Esophagus muscularis mucosa (tissue), 4 donors: ENCODE results near the gene CTTNBP2. TPM values are rescaled to one million over a fixed set of nuclear protein-coding genes. Genes with fewer than 3 reads are reported as not detected.

Experiments used
- DNase-seq: peaks from one replicate; pipeline ENCODE4 v3.0.0-alpha.2; 2017; ENCODE audit errors: extremely low spot score
- H3K27ac ChIP-seq, 4 donors: fragments of 200-600 bp; sonication (generic); replicated peaks in 1 of 4; 1 replicate in 3 of 4; 2 replicates in 1 of 4; pipeline ENCODE4 v1.5.1; 2016 to 2019; ENCODE audit warnings: mild to moderate bottlenecking in 1 of 4
- H3K27me3 ChIP-seq, 4 donors: fragments of 200-600 bp; sonication (generic); one replicate each; pipeline versions ENCODE4 v1.5.1 to v1.6.0; 2016 to 2019
- H3K36me3 ChIP-seq, 4 donors: fragments of 200-600 bp; sonication (generic); one replicate each; pipeline ENCODE4 v1.5.1; 2016 to 2019
- H3K4me1 ChIP-seq, 4 donors: fragments of 200-600 bp; sonication (generic); one replicate each; pipeline ENCODE4 v1.5.1; 2016 to 2019
- H3K4me3 ChIP-seq, 4 donors: fragments of 200-600 bp; sonication (generic); 1 replicate in 2 of 4; 2 replicates in 2 of 4; pipeline ENCODE4 v1.5.1; 2016 to 2019; ENCODE audit warnings: mild to moderate bottlenecking in 4 of 4, moderate library complexity in 1 of 4
- H3K9me3 ChIP-seq, 4 donors: fragments of 200-600 bp; sonication (generic); 1 replicate in 3 of 4; 2 replicates in 1 of 4; pipeline ENCODE4 v1.5.1; 2016 to 2019
- CTCF ChIP-seq, 3 experiments: fragments of 200-600 bp in 2 of 3; fragments of 450-650 bp in 1 of 3; sonication (generic) in 2 of 3; IDR thresholded peaks; one replicate each; pipeline ENCODE4 v1.5.1; 2017 to 2019; ENCODE audit warnings: antibody characterized with exemption in 3 of 3, mild to moderate bottlenecking in 2 of 3, moderate library complexity in 1 of 3
- EP300 ChIP-seq: sonication (generic); formaldehyde crosslinking; IDR thresholded peaks from one replicate; pipeline ENCODE4 v1.6.1; 2017; ENCODE audit warnings: antibody characterized with exemption
- POLR2A ChIP-seq: fragments of 450-650 bp; IDR thresholded peaks from one replicate; pipeline ENCODE4 v1.6.1; 2017; ENCODE audit warnings: antibody characterized with exemption, moderate library complexity, mild to moderate bottlenecking, low read depth
- POLR2AphosphoS5 ChIP-seq, 2 donors: sonication (generic); formaldehyde crosslinking; IDR thresholded peaks; one replicate each; pipeline ENCODE4 v1.6.1; 2017; ENCODE audit warnings: antibody characterized with exemption in 2 of 2
- WGBS: methylation state at CpG from one replicate; pipeline ENCODE4 v1.1.5; 2018; 5-methylcytosine and 5-hydroxymethylcytosine counted together
- intact Hi-C: fragments of 100-400 bp; cut with DNase I; formaldehyde crosslinking; loops from one replicate; pipeline ENCODE4 v1.15.1; 2023
- total RNA-seq, 4 donors: library from RNA; depleted of rRNA; stranded (reverse); fragments of >200 nt; gene quantifications; one replicate each; pipeline versions ENCODE4 v1.1.0 to v1.2.1, GENCODE V29; 2016

The CTTNBP2 gene
- total RNA-seq, 4 donors from 2014 or later: 11.6 to 23.7 (median 13.7) TPM

GRCh38 chr7:117762055-117762454, 111.2 kb downstream of the CTTNBP2 start:
- Histone ChIP-seq H3K27ac (no peak overlapping the region), H3K4me1 (peaks cover 0 to 8% (median 0%) of the 10 kb centered on the region in 4 donors), H3K36me3 (peaks cover 0 to 27% (median 0%) of the 10 kb centered on the region in 4 donors), H3K9me3 (no peaks in the 10 kb centered on the region), H3K4me3 (no peak overlapping the region), H3K27me3 (no peaks in the 10 kb centered on the region)
- TF ChIP-seq CTCF (IDR thresholded peaks at IDR 0.05) (no peak), POLR2AphosphoS5 (IDR thresholded peaks at IDR 0.05) (no peak), EP300 (no peak), POLR2A (no peak)
- intact Hi-C loops: no loop called here
- WGBS: 84% methylated on average over 3 of the region's 3 CpGs
- no peak for DNase-seq

- H3K27ac ChIP-seq: no peak overlapping the region
- DNase-seq: no peak
- no peak overlapping the region for H3K4me3 ChIP-seq
- peaks cover 0 to 8% (median 0%) of the 10 kb centered on the region in 4 donors for H3K4me1 ChIP-seq
- intact Hi-C loops: loop anchor here (10.0 kb wide), 1 partner anchor 345 kb away; no protein-coding TSS in a partner anchor
- 67% methylated on average over 9 of the region's 9 CpGs for WGBS
- H3K9me3 ChIP-seq: no peaks in the 10 kb centered on the region
- no peaks in the 10 kb centered on the region for H3K27me3 ChIP-seq
- TF ChIP-seq POLR2AphosphoS5 (IDR thresholded peaks at IDR 0.05) (no peak), POLR2A (no peak), CTCF (IDR thresholded peaks at IDR 0.05) (no peak), EP300 (no peak)
- peaks cover 0 to 40% (median 5%) of the 10 kb centered on the region in 4 donors for H3K36me3 ChIP-seq
Observed at GRCh38 chr7:117759950-117760640, 113.1 kb downstream of the CTTNBP2 start.

GRCh38 chr7:117757440-117757839, 115.8 kb downstream of the CTTNBP2 start:
- peaks cover 0 to 40% (median 5%) of the 10 kb centered on the region in 4 donors for H3K36me3 ChIP-seq
- no peaks in the 10 kb centered on the region for H3K9me3 ChIP-seq
- TF ChIP-seq CTCF (IDR thresholded peaks at IDR 0.05) (no peak), EP300 (no peak), POLR2AphosphoS5 (IDR thresholded peaks at IDR 0.05) (no peak), POLR2A (no peak)
- no peak overlapping the region for H3K4me3 ChIP-seq
- H3K4me1 ChIP-seq: peaks cover 0 to 8% (median 0%) of the 10 kb centered on the region in 4 donors
- 87% methylated on average over 4 of the region's 4 CpGs for WGBS
- no peak for DNase-seq
- H3K27me3 ChIP-seq: no peaks in the 10 kb centered on the region
- intact Hi-C loops: loop anchor here (10.0 kb wide), 1 partner anchor 347 kb away; no protein-coding TSS in a partner anchor
- no peak overlapping the region for H3K27ac ChIP-seq

GRCh38 chr7:117756586-117757085, 116.6 kb downstream of the CTTNBP2 start:
- peaks cover 0 to 8% (median 0%) of the 10 kb centered on the region in 4 donors for H3K4me1 ChIP-seq
- H3K27me3 ChIP-seq: no peaks in the 10 kb centered on the region
- no peak for DNase-seq
- no peak overlapping the region for H3K27ac ChIP-seq
- TF ChIP-seq EP300: no peak
- TF ChIP-seq POLR2AphosphoS5 (IDR thresholded peaks at IDR 0.05): no peak
- TF ChIP-seq POLR2A: no peak
- no peak for TF ChIP-seq CTCF (IDR thresholded peaks at IDR 0.05)
- no peaks in the 10 kb centered on the region for H3K9me3 ChIP-seq
- no peak overlapping the region for H3K4me3 ChIP-seq
- H3K36me3 ChIP-seq: peaks cover 0 to 40% (median 5%) of the 10 kb centered on the region in 4 donors
- WGBS: 76% methylated on average over 5 of the region's 5 CpGs
- intact Hi-C loops: loop anchor here (10.0 kb wide), 1 partner anchor 348 kb away; no protein-coding TSS in a partner anchor
